Keratinocyte (primary cell): ENCODE data around the gene GAS5. TPM values are rescaled to one million over a fixed set of nuclear protein-coding genes. Genes with fewer than 3 reads are reported as not detected.

ENCODE experiments used
- DNase-seq: peaks from one replicate; pipeline ENCODE4 v3.0.0-alpha.2; 2011; ENCODE audit warnings: low read depth, missing footprints, low spot score
- FAIRE-seq: peaks from 2 replicates; lab custom pipeline; 2011; peaks lifted over from hg19 to GRCh38; lab: Jason Lieb, UNC
- H2AFZ ChIP-seq: 2 replicates; pipeline ENCODE4 v1.6.0; 2012; ENCODE audit warnings: low read length, control low read depth, inconsistent platforms; ENCODE audit not compliant: control insufficient read depth
- H3K27ac ChIP-seq: 2 replicates; pipeline ENCODE4 v1.5.1; 2011; ENCODE audit warnings: low read length; ENCODE audit not compliant: control insufficient read depth, insufficient read depth
- H3K27me3 ChIP-seq: 3 replicates; pipeline ENCODE4 v1.6.0; 2011; ENCODE audit warnings: low read length; ENCODE audit not compliant: control insufficient read depth, insufficient read depth; ENCODE audit errors: extremely low read depth
- H3K36me3 ChIP-seq, 2 experiments: 2 replicates in 1 of 2; 3 replicates in 1 of 2; pipeline ENCODE4 v1.5.1; 2011; ENCODE audit warnings: low read length in 2 of 2, mild to moderate bottlenecking in 1 of 2; ENCODE audit not compliant: control insufficient read depth in 2 of 2, insufficient read depth in 2 of 2; ENCODE audit errors: extremely low read depth in 1 of 2
- H3K4me1 ChIP-seq: 3 replicates; pipeline ENCODE4 v1.5.1; 2011; ENCODE audit warnings: low read length; ENCODE audit not compliant: control insufficient read depth, insufficient read depth; ENCODE audit errors: extremely low read depth
- H3K4me2 ChIP-seq: 3 replicates; pipeline ENCODE4 v1.6.0; 2011; ENCODE audit warnings: low read depth, low read length; ENCODE audit not compliant: control insufficient read depth, insufficient read depth; ENCODE audit errors: extremely low read depth
- H3K4me3 ChIP-seq, 3 experiments: fragments of 200-600 bp in 1 of 3; sonication (generic) in 1 of 3; 2 replicates in 2 of 3; 3 replicates in 1 of 3; pipeline ENCODE4 v1.5.1; 2011 to 2016; ENCODE audit warnings: low read length in 3 of 3, mild to moderate bottlenecking in 3 of 3, control low read depth in 2 of 3, inconsistent platforms in 1 of 3, low read depth in 1 of 3, mixed read lengths in 1 of 3, mixed run types in 1 of 3, moderate library complexity in 1 of 3; ENCODE audit not compliant: control insufficient read depth in 2 of 3, insufficient read depth in 2 of 3; ENCODE audit errors: extremely low read depth in 1 of 3
- H3K79me2 ChIP-seq: 2 replicates; pipeline ENCODE4 v1.6.0; 2012; ENCODE audit warnings: low read length; ENCODE audit not compliant: control insufficient read depth, insufficient read depth
- H3K9ac ChIP-seq: 3 replicates; pipeline ENCODE4 v1.6.0; 2011; ENCODE audit warnings: low read length; ENCODE audit not compliant: control insufficient read depth, insufficient read depth; ENCODE audit errors: extremely low read depth
- H3K9me1 ChIP-seq: 3 replicates; pipeline ENCODE4 v1.6.0; 2011; ENCODE audit warnings: low read length; ENCODE audit not compliant: control insufficient read depth, insufficient read depth; ENCODE audit errors: extremely low read depth
- H3K9me3 ChIP-seq: 2 replicates; pipeline ENCODE4 v1.5.1; 2012; ENCODE audit warnings: low read depth, low read length; ENCODE audit not compliant: control insufficient read depth
- H4K20me1 ChIP-seq: 3 replicates; pipeline ENCODE4 v1.6.0; 2011; ENCODE audit warnings: low read length; ENCODE audit not compliant: control insufficient read depth, insufficient read depth; ENCODE audit errors: extremely low read depth
- EZH2 ChIP-seq: IDR thresholded peaks from one replicate; pipeline ENCODE4 v1.6.1; 2012; ENCODE audit warnings: inconsistent platforms, mild to moderate bottlenecking, low read length, moderate library complexity
- dilution Hi-C: fragments of 300-500 bp; cut with MboI; formaldehyde crosslinking; loops from one replicate; pipeline ENCODE4 v1.7.0; 2020; ENCODE audit warnings: low sequenced_read_pairs; ENCODE audit not compliant: extremely low pct_ligation_motif_present
- polyA plus RNA-seq, 5 experiments: library from polyadenylated mRNA; depleted of rRNA in 3 of 5; stranded (reverse) in 3 of 5; stranded (forward) in 1 of 5; unstranded in 1 of 5; fragments of >200 nt; gene quantifications; 1 replicate in 1 of 5; 2 replicates in 3 of 5; 3 replicates in 1 of 5; pipeline versions ENCODE4 v1.2.1 to v1.2.3, GENCODE V29; 2011 to 2012; ENCODE audit warnings: missing spikeins in 2 of 5, low read depth in 1 of 5, low replicate concordance in 1 of 5
- TF ChIP-seq, protein P1 (sequence below), 3 experiments: IDR thresholded peaks in 1 of 3; conservative IDR thresholded peaks in 1 of 3; optimal IDR thresholded peaks in 1 of 3; 2 replicates in 2 of 3; 3 replicates in 1 of 3; pipeline versions ENCODE3 to v1.5.1; 2011; ENCODE audit warnings: low read length in 3 of 3, mild to moderate bottlenecking in 3 of 3, moderate library complexity in 2 of 3, control low read depth in 1 of 3, inconsistent platforms in 1 of 3; ENCODE audit not compliant: insufficient read depth in 2 of 3; ENCODE audit errors: extremely low read depth in 1 of 3

GAS5 gene
- polyA plus RNA-seq, 1 donor (not counting 4 experiments of a cell fraction or from before 2014, with no cell fraction given): 1,196 TPM

DNA sequence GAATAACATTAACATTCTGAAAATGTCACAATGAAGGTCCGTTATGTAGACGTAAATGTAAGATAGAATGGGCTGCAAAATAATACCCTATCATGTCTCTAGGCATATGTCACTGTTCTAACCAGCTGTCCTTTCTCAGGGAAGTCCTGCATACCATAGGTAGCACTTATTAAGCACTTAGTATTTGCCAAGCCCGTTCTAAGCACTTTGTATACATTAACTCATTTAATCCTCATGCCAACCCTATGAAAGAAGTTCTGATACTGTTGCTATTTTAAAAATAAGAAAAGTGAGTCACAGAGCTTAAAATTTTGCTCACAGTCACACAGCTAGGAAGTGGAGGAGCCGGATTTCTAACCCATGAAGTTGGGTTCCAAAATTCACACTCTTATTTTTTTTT is 15.7 kb downstream of the GAS5 start:
- H3K9ac ChIP-seq: no peak overlapping the region
- no peaks in the 10 kb centered on the region for H3K9me3 ChIP-seq
- no peaks in the 10 kb centered on the region for H3K79me2 ChIP-seq
- H2AFZ ChIP-seq: no peak overlapping the region
- dilution Hi-C loops: no loop called here
- H3K4me2 ChIP-seq: no peak overlapping the region
- peaks cover 5 to 16% of the 10 kb centered on the region in 2 experiments for H3K36me3 ChIP-seq
- no peaks in the 10 kb centered on the region for H3K9me1 ChIP-seq
- H3K27ac ChIP-seq: no peak overlapping the region
- DNase-seq: no peak
- TF ChIP-seq, protein P1, sequence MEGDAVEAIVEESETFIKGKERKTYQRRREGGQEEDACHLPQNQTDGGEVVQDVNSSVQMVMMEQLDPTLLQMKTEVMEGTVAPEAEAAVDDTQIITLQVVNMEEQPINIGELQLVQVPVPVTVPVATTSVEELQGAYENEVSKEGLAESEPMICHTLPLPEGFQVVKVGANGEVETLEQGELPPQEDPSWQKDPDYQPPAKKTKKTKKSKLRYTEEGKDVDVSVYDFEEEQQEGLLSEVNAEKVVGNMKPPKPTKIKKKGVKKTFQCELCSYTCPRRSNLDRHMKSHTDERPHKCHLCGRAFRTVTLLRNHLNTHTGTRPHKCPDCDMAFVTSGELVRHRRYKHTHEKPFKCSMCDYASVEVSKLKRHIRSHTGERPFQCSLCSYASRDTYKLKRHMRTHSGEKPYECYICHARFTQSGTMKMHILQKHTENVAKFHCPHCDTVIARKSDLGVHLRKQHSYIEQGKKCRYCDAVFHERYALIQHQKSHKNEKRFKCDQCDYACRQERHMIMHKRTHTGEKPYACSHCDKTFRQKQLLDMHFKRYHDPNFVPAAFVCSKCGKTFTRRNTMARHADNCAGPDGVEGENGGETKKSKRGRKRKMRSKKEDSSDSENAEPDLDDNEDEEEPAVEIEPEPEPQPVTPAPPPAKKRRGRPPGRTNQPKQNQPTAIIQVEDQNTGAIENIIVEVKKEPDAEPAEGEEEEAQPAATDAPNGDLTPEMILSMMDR (optimal IDR thresholded peaks at IDR 0.05 in 1 of 3, IDR thresholded peaks at IDR 0.05 in 1 of 3, conservative IDR thresholded peaks at IDR 0.05 in 1 of 3; ENCODE audit: extremely low read depth in 1 of 3, insufficient read depth in 2 of 3, low read length in 3 of 3): no peak
- no peak for TF ChIP-seq EZH2
- no peaks in the 10 kb centered on the region for H4K20me1 ChIP-seq
- H3K27me3 ChIP-seq: no peaks in the 10 kb centered on the region
- no peaks in the 10 kb centered on the region for H3K4me1 ChIP-seq
- H3K4me3 ChIP-seq: no peak overlapping the region
- no peak for FAIRE-seq

- Histone ChIP-seq H3K36me3 (peaks cover 6 to 13% of the 10 kb centered on the region in 2 experiments), H4K20me1 (no peaks in the 10 kb centered on the region)
- dilution Hi-C loops: no loop called here
Observed at GRCh38 chr1:173832748-173833147, 35.0 kb downstream of the GAS5 start.

More at GRCh38 chr1:173832748-173833147, 35.0 kb downstream of the GAS5 start:
- no peaks in the 10 kb centered on the region for H3K4me1 ChIP-seq
- DNase-seq: no peak
- no peak overlapping the region for H3K9ac ChIP-seq
- H3K9me3 ChIP-seq: no peaks in the 10 kb centered on the region
- no peak for FAIRE-seq
- H3K27me3 ChIP-seq: no peaks in the 10 kb centered on the region
- H3K79me2 ChIP-seq: no peaks in the 10 kb centered on the region
- H3K9me1 ChIP-seq: no peaks in the 10 kb centered on the region
- no peak overlapping the region for H3K4me2 ChIP-seq
- H3K27ac ChIP-seq: no peak overlapping the region
- H3K4me3 ChIP-seq: no peak overlapping the region
- H2AFZ ChIP-seq: no peak overlapping the region
- TF ChIP-seq, protein P1 (optimal IDR thresholded peaks at IDR 0.05 in 1 of 3, IDR thresholded peaks at IDR 0.05 in 1 of 3, conservative IDR thresholded peaks at IDR 0.05 in 1 of 3; ENCODE audit: extremely low read depth in 1 of 3, insufficient read depth in 2 of 3, low read length in 3 of 3): no peak
- no peak for TF ChIP-seq EZH2
